Endodermal cell (in vitro differentiated cells): ENCODE data around the gene SLC47A2. TPM values are rescaled to one million over a fixed set of nuclear protein-coding genes. Genes with fewer than 3 reads are reported as not detected.

ENCODE experiments used
- DNase-seq: peaks from one replicate; pipeline ENCODE4 v3.0.0-alpha.2; 2017
- H3K27ac ChIP-seq: 2 replicates; pipeline ENCODE4 v1.5.1; 2013; ENCODE audit warnings: mild to moderate bottlenecking, low read depth, low read length, moderate library complexity
- H3K27me3 ChIP-seq: 2 replicates; pipeline ENCODE4 v1.6.1; 2013; ENCODE audit warnings: mild to moderate bottlenecking, low read length, moderate library complexity; ENCODE audit not compliant: insufficient read depth, control insufficient read depth, poor library complexity, severe bottlenecking
- H3K36me3 ChIP-seq: 2 replicates; pipeline ENCODE4 v1.7.0; 2013; ENCODE audit warnings: mild to moderate bottlenecking, low read length, moderate library complexity; ENCODE audit not compliant: control insufficient read depth, insufficient read depth
- H3K4me1 ChIP-seq: one replicate; pipeline ENCODE4 v1.7.0; 2013; ENCODE audit warnings: low read length; ENCODE audit not compliant: control insufficient read depth, insufficient read depth
- H3K4me3 ChIP-seq: 2 replicates; pipeline ENCODE4 v1.5.1; 2013; ENCODE audit warnings: mild to moderate bottlenecking, low read length, moderate library complexity
- H3K9ac ChIP-seq: 2 replicates; pipeline ENCODE4 v1.6.1; 2013; ENCODE audit warnings: mild to moderate bottlenecking, low read length, moderate library complexity; ENCODE audit not compliant: poor library complexity, severe bottlenecking; ENCODE audit errors: extremely low read depth
- H3K9me3 ChIP-seq: 2 replicates; pipeline ENCODE4 v1.6.1; 2013; ENCODE audit warnings: mild to moderate bottlenecking, low read length, moderate library complexity; ENCODE audit not compliant: control insufficient read depth
- H3K27ac Mint-ChIP-seq: 2 replicates; pipeline ENCODE4 v1.8.0; 2020; ENCODE audit warnings: mixed read lengths
- H3K27me3 Mint-ChIP-seq: 2 replicates; pipeline ENCODE4 v1.8.0; 2021; ENCODE audit warnings: mild to moderate bottlenecking, mixed read lengths; ENCODE audit not compliant: insufficient read depth
- H3K36me3 Mint-ChIP-seq: 2 replicates; pipeline ENCODE4 v1.8.0; 2020; ENCODE audit warnings: low read depth, mixed read lengths
- H3K4me1 Mint-ChIP-seq: 2 replicates; pipeline ENCODE4 v1.8.0; 2020; ENCODE audit warnings: mixed read lengths
- H3K4me3 Mint-ChIP-seq: 2 replicates; pipeline ENCODE4 v1.8.0; 2020; ENCODE audit warnings: mild to moderate bottlenecking, moderate library complexity, mixed read lengths
- H3K9me3 Mint-ChIP-seq: 2 replicates; pipeline ENCODE4 v1.8.0; 2020; ENCODE audit warnings: mild to moderate bottlenecking, mixed read lengths
- CTCF ChIP-seq: fragments of 200-600 bp; sonication (generic); conservative IDR thresholded peaks from 2 replicates; pipeline ENCODE4 v1.5.0; 2021; ENCODE audit warnings: antibody characterized with exemption, mild to moderate bottlenecking
- WGBS, 2 experiments: methylation state at CpG; one replicate each; pipeline versions ENCODE4 v1.1.5 to v1.1.7; 2013; ENCODE audit warnings: missing lambda C conversion rate in 2 of 2, mixed read lengths in 1 of 2; ENCODE audit not compliant: insufficient coverage in 1 of 2, insufficient read length in 1 of 2; 5-methylcytosine and 5-hydroxymethylcytosine counted together
- total RNA-seq, 2 donors: library from RNA; stranded (reverse); fragmentation: NEBNext Ultra II Directional in 1 of 2; extraction: Animal tissue kit (Norgen Biotek cat#: 25700) in 1 of 2; gene quantifications; 2 replicates in 1 of 2; 3 replicates in 1 of 2; pipeline ENCODE4 v1.2.1, GENCODE V29; 2021

The SLC47A2 gene
- total RNA-seq, 2 donors from 2014 or later: not detected

- H3K36me3 ChIP-seq: peaks cover 79% of the 10 kb centered on the region
- H3K4me1 ChIP-seq: no peaks in the 10 kb centered on the region
- no peaks in the 10 kb centered on the region for H3K9me3 ChIP-seq
- Mint-ChIP-seq H3K36me3 (peaks cover 53% of the 10 kb centered on the region), H3K9me3 (no peaks in the 10 kb centered on the region), H3K4me1 (peaks cover 2% of the 10 kb centered on the region), H3K4me3 (no peak overlapping the region), H3K27ac (no peak overlapping the region), H3K27me3 (no peaks in the 10 kb centered on the region)
- H3K27me3 ChIP-seq: no peaks in the 10 kb centered on the region
- no peak overlapping the region for H3K27ac ChIP-seq
- DNase-seq: no peak
- no peak for TF ChIP-seq CTCF
- no peak overlapping the region for H3K4me3 ChIP-seq
- 88 to 92% methylated on average over 5 of the region's 5 CpGs for WGBS, 2 experiments
- no peak overlapping the region for H3K9ac ChIP-seq
Measured at GRCh38 chr17:19664136-19664820, 52.1 kb downstream of the SLC47A2 start.

GRCh38 chr17:19663097-19663496 is 53.3 kb downstream of the SLC47A2 start:
- Histone ChIP-seq H3K36me3 (peaks cover 79% of the 10 kb centered on the region), H3K4me1 (no peaks in the 10 kb centered on the region), H3K9ac (no peak overlapping the region), H3K27ac (no peak overlapping the region), H3K27me3 (no peaks in the 10 kb centered on the region), H3K4me3 (no peak overlapping the region), H3K9me3 (no peaks in the 10 kb centered on the region)
- Mint-ChIP-seq H3K4me1 (peaks cover 2% of the 10 kb centered on the region), H3K4me3 (no peak overlapping the region), H3K9me3 (no peaks in the 10 kb centered on the region), H3K27ac (no peak overlapping the region), H3K36me3 (peaks cover 61% of the 10 kb centered on the region), H3K27me3 (no peaks in the 10 kb centered on the region)
- TF ChIP-seq CTCF: no peak
- WGBS, 2 experiments: 95 to 100% methylated on average over 5 to 6 of the region's 6 CpGs
- no peak for DNase-seq

- peaks cover 11% of the 10 kb centered on the region for H3K4me1 Mint-ChIP-seq
- peaks cover 83% of the 10 kb centered on the region for H3K36me3 ChIP-seq
- no peak overlapping the region for H3K27ac Mint-ChIP-seq
- no peak overlapping the region for H3K4me3 ChIP-seq
- no peak overlapping the region for H3K4me3 Mint-ChIP-seq
- H3K9me3 ChIP-seq: no peaks in the 10 kb centered on the region
- DNase-seq: no peak
- H3K27me3 Mint-ChIP-seq: no peaks in the 10 kb centered on the region
- WGBS, 2 experiments: 94% methylated on average over 2 of the region's 3 CpGs; no CpG with 5 or more reads in 1 of the 2 experiments
- peaks cover 3% of the 10 kb centered on the region for H3K4me1 ChIP-seq
- H3K9ac ChIP-seq: no peak overlapping the region
- H3K27me3 ChIP-seq: no peaks in the 10 kb centered on the region
- no peaks in the 10 kb centered on the region for H3K9me3 Mint-ChIP-seq
- H3K36me3 Mint-ChIP-seq: peaks cover 63% of the 10 kb centered on the region
- TF ChIP-seq CTCF: no peak
- no peak overlapping the region for H3K27ac ChIP-seq
Measured at GRCh38 chr17:19661121-19661520, 55.3 kb downstream of the SLC47A2 start.
